Activated T-cell treated with anti-CD3 and anti-CD28 coated beads for 4 hours (primary cell): ENCODE measurements around the gene PARL.

Source experiments
- DNase-seq: peaks from one replicate; pipeline ENCODE4 v3.0.0-alpha.2; 2020

PARL gene, protein sequence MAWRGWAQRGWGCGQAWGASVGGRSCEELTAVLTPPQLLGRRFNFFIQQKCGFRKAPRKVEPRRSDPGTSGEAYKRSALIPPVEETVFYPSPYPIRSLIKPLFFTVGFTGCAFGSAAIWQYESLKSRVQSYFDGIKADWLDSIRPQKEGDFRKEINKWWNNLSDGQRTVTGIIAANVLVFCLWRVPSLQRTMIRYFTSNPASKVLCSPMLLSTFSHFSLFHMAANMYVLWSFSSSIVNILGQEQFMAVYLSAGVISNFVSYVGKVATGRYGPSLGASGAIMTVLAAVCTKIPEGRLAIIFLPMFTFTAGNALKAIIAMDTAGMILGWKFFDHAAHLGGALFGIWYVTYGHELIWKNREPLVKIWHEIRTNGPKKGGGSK

DNA sequence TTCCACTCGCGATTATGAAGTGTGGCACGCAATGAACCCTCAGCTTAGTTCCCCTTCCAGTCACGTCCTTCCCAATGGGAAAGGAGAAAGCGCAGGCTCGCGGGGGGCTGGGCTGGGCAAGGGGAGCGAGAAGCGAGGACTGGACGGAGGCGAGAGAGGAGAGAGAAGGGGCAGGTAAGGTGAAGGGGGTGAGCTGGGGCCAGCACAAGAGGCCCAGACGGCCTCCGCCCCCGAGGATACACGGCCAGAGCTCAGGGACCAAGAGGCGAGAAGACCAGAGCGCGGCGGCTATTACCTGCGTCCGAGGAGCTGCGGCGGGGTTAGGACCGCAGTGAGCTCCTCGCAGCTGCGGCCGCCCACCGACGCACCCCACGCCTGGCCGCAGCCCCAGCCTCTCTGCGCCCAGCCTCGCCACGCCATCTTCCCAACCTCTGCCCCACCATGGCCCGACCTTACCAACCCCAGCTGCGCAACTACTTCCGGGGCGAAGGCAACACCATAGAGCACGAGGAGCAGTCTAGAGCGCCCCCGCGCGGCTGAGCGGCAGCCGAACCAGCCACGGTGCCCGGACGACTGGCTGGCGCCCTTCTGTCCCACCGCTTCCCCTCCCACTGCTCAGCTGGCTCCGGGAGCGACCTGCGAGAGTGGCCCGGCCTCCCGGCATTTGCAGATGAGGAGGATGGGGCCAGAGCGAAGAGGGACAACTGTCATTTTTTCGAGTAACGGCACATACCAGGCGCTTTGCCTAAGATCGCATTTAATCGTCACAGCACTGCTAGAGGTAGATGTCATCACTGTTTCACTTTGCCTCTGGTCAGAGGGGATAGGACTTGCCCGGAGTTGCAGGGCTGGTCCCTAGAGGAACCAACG lies at the start of gene PARL:
Gene PARL, minus strand, starts transcription at position 454 of the 870 bp plus-strand sequence. Its CDS starts 34 bp downstream, at position 420.
- peak; percentile 95 for DNase-seq

- no peak for DNase-seq
Measured at GRCh38 chr3:183933160-183933559, 48.5 kb upstream of the PARL start.

- DNase-seq = no peak
Measured at GRCh38 chr3:183931881-183932280, 47.2 kb upstream of the PARL start.

DNA sequence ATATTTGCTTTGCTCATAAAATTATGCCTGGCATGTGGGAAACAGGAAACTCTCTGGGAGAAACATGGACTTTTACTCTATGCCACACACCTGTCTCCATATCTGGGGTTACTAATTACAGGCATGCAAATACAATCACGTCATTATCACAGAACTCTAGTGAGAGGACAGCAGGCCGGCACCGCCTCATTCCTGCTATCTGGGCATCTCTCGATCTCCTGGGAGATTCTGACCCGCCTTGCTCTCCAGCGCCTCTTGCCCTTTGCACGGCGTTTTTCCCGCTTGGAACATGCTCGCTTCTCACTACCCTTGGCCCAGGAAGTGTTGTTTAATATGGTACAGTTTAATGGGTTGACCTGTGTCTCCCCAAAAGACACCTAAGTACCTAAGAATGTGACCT lies 45.4 kb upstream of the PARL start:
- DNase-seq = no peak

- no peak for DNase-seq
Measured at GRCh38 chr3:183927059-183927458, 42.4 kb upstream of the PARL start.

- DNase-seq = no peak
Measured at GRCh38 chr3:183924956-183925355, 40.3 kb upstream of the PARL start.

GRCh38 chr3:183924543-183924942 lies 39.9 kb upstream of the PARL start:
- DNase-seq = no peak

GRCh38 chr3:183922421-183922820 lies 37.7 kb upstream of the PARL start:
- DNase-seq = no peak

GRCh38 chr3:183921096-183921495 lies 36.4 kb upstream of the PARL start:
- no peak for DNase-seq

GRCh38 chr3:183920416-183920815 lies 35.7 kb upstream of the PARL start:
- DNase-seq = no peak

- DNase-seq = no peak
Measured at GRCh38 chr3:183918178-183918577, 33.5 kb upstream of the PARL start.

DNA sequence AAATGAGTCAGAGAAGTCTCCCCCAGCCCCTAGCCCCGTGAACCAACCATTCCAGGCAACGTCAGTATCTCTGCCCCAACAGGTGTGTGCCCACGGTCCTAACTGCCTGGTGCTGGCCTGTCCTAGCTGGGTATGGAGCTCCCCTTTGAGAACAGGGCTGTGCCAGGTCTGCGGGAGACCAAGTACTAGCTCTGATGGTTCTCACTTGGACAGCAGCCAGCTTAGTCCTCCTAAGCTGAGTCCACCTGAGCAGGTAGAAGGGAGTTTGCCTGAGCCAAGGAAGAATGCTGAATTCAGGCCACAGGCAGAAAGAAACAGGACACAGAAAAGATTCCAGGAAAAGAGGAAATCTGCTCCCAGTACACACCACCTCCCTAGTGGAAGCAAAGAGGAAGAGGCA lies 33.1 kb upstream of the PARL start:
- DNase-seq = no peak

GRCh38 chr3:183914856-183915255 lies 30.2 kb upstream of the PARL start:
- DNase-seq = no peak

- DNase-seq = no peak
Measured at GRCh38 chr3:183913580-183913920, 28.9 kb upstream of the PARL start.

DNA sequence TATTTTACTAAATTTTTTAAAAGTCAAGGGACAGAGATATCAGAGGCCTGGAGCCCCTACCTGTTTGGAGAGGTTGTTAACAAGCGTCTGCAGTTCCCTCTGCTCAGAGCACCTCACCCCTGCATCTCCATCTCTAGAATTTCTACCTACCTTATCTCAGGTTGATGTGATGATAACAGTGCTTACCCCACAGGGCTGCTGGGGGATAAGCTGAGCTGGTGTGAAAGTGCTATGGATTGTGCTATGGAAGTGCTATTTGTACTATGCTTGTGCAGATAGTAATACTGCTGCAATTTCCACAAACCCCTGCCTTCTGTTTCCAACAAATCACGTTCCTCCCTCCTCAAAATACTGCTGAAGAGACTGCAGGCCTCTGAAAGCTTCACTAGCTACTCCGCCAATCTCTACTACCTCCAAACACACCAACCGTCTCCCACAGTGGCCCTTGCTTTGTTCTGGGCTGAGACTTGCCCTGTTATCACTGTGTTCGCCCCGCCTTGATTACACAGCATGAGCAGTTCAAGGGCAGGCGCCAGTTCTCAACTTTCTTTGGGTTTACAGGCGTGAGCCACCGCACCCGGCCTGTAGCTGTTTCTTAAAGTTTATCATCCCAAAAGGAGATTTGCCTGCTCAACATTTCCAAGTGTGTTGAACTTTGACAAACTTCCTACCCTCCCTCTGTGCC lies 28.4 kb upstream of the PARL start:
- no peak for DNase-seq

DNA sequence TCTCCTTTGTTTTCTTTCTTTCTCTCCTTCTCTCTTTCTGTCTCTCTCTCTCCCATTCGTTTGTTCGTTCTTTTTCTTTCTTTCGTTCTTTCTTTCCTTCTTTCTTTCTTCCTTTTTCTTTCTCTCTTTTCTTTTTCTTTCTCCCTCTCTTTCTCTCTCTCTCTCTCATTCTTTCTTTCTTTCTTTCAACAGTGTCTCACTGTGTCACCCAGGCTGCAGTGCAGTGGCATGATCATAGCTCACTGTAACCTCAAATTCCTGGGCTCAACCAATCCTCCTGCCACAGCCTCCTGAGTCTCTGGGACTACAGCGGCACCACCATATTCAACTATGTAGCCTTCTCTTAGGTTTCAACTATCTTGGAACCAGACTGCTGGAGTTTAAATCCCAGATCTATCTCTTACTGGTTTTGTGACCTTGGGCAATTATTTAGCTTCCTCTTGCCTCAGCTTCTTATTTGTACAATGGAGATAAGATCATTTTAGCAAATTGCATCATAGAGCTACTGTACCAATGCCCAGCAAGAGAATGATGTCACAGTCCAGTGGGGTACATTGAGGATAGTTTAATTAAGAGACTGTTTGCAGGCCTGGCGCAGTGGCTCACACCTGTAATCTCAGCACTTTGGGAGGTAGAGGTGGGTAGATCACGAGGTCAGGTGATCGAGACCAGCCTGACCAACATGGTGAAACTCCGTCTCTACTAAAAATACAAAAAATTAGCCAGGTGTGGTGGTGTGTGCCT lies 27.3 kb upstream of the PARL start:
- no peak for DNase-seq

DNA sequence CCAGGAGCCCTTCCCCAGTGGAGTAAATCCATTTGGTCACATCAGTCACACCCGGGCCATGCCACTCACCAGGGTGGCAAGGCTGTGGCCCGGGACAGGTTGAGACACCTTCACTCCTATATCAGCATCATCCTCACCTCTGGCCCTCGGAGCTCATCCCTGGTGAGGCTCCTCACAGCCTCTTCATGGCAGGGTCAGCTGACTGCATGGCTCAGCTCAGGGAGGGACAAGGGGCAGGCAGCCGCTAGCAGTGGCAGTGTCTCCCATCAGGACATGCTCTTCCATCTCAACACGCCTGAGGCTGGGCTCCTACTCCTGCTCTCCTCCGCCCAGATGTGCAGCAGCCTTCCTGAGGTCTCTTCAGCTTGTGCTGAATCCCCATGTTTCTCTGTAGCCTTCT lies 26.4 kb upstream of the PARL start:
- DNase-seq = no peak

DNA sequence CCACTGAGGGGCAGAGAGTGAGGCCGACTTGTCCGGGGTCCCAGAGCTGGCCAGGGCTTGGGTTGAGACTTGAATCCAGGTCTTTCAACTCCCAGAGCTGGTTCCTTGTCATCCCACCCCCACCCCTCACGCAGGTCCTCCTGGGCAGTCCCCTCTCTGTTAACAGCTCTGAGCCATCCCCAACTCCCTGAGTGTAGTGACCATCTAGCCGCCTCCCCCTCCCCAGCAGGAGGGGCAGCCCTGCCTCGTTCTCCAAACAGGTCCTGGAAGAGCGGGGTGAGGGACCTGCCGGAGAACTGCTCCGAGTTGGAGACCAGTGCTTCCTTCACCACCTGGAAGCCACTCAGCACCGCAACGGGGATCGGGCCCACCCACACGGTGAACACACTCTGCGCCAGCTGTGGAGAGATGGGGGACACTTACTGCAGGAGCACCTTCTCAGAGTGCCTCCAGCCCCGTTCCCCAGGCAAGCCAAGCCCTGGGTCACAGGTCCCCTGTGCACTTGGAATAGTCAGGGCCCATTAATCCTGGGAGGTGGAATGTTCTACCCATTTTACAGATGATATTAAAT lies 24.4 kb upstream of the PARL start:
- no peak for DNase-seq

- no peak for DNase-seq
Measured at GRCh38 chr3:183907911-183908331, 23.2 kb upstream of the PARL start.

GRCh38 chr3:183907176-183907575 lies 22.5 kb upstream of the PARL start:
- DNase-seq = no peak

- DNase-seq = no peak
Measured at GRCh38 chr3:183906234-183906921, 21.7 kb upstream of the PARL start.
